GM23338 (cell line): ENCODE data around the gene MYO9A.

ENCODE experiments used
- CREB1 ChIP-seq: fragments of 250-450 bp; sonication (Bioruptor Pico); IDR thresholded peaks from 2 replicates; pipeline ENCODE4 v1.5.0; 2020; ENCODE audit warnings: low read depth, mild to moderate bottlenecking, moderate library complexity
- CTCF ChIP-seq, 2 experiments: fragments of 200-600 bp in 1 of 2; sonication (generic) in 1 of 2; conservative IDR thresholded peaks; 2 replicates each; pipeline versions ENCODE4 v1.5.1 to v1.6.1; 2016 to 2017; ENCODE audit warnings: antibody characterized with exemption in 2 of 2, low read depth in 2 of 2, mild to moderate bottlenecking in 2 of 2, moderate library complexity in 1 of 2
- ETS1 ChIP-seq: IDR thresholded peaks from 2 replicates; pipeline ENCODE4 v1.6.1; 2016; ENCODE audit warnings: antibody characterized with exemption
- EZH2 ChIP-seq: fragments of 200-600 bp; sonication (generic); IDR thresholded peaks from one replicate; pipeline ENCODE4 v1.8.0; 2017; ENCODE audit warnings: antibody characterized with exemption, mild to moderate bottlenecking, low read depth; ENCODE audit not compliant: unreplicated experiment
- EZH2phosphoT487 ChIP-seq: fragments of 200-600 bp; sonication (generic); IDR thresholded peaks from one replicate; pipeline ENCODE4 v1.8.1; 2018; ENCODE audit warnings: antibody characterized with exemption; ENCODE audit not compliant: unreplicated experiment
- JUNB ChIP-seq: IDR thresholded peaks from one replicate; pipeline ENCODE4 v1.6.1; 2016; ENCODE audit warnings: antibody characterized with exemption; ENCODE audit not compliant: unreplicated experiment
- POLR2AphosphoS5 ChIP-seq: IDR thresholded peaks from 2 replicates; pipeline ENCODE4 v1.6.1; 2016; ENCODE audit warnings: antibody characterized with exemption, low read depth
- TF ChIP-seq, protein P1 (sequence below): IDR thresholded peaks from one replicate; pipeline ENCODE4 v1.6.1; 2018; ENCODE audit warnings: antibody characterized with exemption; ENCODE audit not compliant: unreplicated experiment

DNA sequence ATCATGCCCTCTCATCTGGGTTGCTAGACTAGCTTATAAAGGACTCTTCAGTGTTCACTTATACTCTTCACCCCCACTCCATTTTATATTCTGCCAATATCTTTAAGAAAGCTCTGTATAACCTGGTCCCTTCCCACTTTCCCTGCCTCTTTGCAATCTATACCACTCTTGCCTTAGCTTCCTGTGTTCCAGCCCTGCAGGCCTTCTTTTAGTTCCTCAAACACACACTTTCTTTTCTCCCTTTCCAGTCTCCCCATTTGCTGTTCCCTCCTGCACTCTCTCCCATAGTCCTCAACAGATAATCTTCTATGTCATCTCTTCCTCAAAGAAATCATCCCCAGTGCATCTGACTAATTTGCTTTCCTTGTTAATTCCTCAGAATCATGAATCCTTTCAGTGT lies 29.0 kb upstream of the MYO9A start:
- TF ChIP-seq EZH2phosphoT487 (no peak), CTCF (conservative IDR thresholded peaks at IDR 0.05; ENCODE audit: low read depth in 2 of 2) (no peak), EZH2 (no peak), CREB1 (CRISPR knock-in tag) (no peak), POLR2AphosphoS5 (no peak), ETS1 (no peak), JUNB (no peak)
- TF ChIP-seq, protein P1, sequence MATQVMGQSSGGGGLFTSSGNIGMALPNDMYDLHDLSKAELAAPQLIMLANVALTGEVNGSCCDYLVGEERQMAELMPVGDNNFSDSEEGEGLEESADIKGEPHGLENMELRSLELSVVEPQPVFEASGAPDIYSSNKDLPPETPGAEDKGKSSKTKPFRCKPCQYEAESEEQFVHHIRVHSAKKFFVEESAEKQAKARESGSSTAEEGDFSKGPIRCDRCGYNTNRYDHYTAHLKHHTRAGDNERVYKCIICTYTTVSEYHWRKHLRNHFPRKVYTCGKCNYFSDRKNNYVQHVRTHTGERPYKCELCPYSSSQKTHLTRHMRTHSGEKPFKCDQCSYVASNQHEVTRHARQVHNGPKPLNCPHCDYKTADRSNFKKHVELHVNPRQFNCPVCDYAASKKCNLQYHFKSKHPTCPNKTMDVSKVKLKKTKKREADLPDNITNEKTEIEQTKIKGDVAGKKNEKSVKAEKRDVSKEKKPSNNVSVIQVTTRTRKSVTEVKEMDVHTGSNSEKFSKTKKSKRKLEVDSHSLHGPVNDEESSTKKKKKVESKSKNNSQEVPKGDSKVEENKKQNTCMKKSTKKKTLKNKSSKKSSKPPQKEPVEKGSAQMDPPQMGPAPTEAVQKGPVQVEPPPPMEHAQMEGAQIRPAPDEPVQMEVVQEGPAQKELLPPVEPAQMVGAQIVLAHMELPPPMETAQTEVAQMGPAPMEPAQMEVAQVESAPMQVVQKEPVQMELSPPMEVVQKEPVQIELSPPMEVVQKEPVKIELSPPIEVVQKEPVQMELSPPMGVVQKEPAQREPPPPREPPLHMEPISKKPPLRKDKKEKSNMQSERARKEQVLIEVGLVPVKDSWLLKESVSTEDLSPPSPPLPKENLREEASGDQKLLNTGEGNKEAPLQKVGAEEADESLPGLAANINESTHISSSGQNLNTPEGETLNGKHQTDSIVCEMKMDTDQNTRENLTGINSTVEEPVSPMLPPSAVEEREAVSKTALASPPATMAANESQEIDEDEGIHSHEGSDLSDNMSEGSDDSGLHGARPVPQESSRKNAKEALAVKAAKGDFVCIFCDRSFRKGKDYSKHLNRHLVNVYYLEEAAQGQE: no peak
